ENCODE data around the gene CCDC68. TPM values are rescaled to one million over a fixed set of nuclear protein-coding genes. Genes with fewer than 3 reads are reported as not detected.

The CCDC68 gene
- total RNA-seq, 1 experiment from 2014 or later = 6.6 TPM

GRCh38 chr18:54984908-54985307 is 25.6 kb upstream of the CCDC68 start:
- H3K27me3 ChIP-seq (ENCODE audit: insufficient read depth, low read length) = no peaks in the 10 kb centered on the region
- BruUV-seq (replicated peaks) = no TSS peak

More at GRCh38 chr18:54984908-54985307, 25.6 kb upstream of the CCDC68 start:
- Histone ChIP-seq H3K4me3 (replicated peaks in 1 of 2; ENCODE audit: low read depth in 1 of 2, low read length in 2 of 2) (no peak overlapping the region), H3K9me2 (ENCODE audit: insufficient read depth) (no peaks in the 10 kb centered on the region), H3K79me2 (ENCODE audit: insufficient read depth, low read length) (no peaks in the 10 kb centered on the region), H3K27ac (ENCODE audit: low read depth, low read length) (no peak overlapping the region), H2AFZ (ENCODE audit: low read depth, low read length, poor library complexity, severe bottlenecking) (no peak overlapping the region), H4K20me1 (ENCODE audit: insufficient read depth) (no peaks in the 10 kb centered on the region), H3K4me1 (ENCODE audit: control insufficient read depth in 1 of 2, insufficient read depth in 2 of 2, low read length in 2 of 2) (peaks cover 0 to 4% of the 10 kb centered on the region in 2 experiments; a peak in 1 of 4 replicates), H3K9me3 (ENCODE audit: control insufficient read depth in 1 of 2, insufficient read depth in 1 of 2, low read depth in 1 of 2, low read length in 2 of 2) (no peaks in the 10 kb centered on the region), H3K4me2 (ENCODE audit: low read length) (no peak overlapping the region), H3K9ac (ENCODE audit: low read length) (no peak overlapping the region), H3K36me3 (ENCODE audit: control insufficient read depth in 1 of 2, insufficient read depth in 2 of 2, low read length in 2 of 2) (no peaks in the 10 kb centered on the region)
- CTCF ChIA-PET = interaction anchor here (3.3 kb wide), 1 partner anchor 306 kb away, joined by 22 read pairs; no protein-coding TSS in a partner anchor
- no peak for DNase-seq (ENCODE audit: low read depth, low spot score)
- ATAC-seq = no peak
- RAD21 ChIA-PET (ENCODE audit: low non-redundant PET in 1 of 2, low total read pairs in 2 of 2, uncharacterized antibody in 2 of 2, unreplicated experiment in 2 of 2) = no interaction called here
- no peak for TF ChIP-seq ZFX (IDR thresholded peaks at IDR 0.05)
- no peak for TF ChIP-seq CTCF (IDR thresholded peaks at IDR 0.05 in 2 of 3, conservative IDR thresholded peaks at IDR 0.05 in 1 of 3; ENCODE audit: borderline replicate concordance in 1 of 3, insufficient read depth in 1 of 3, low read depth in 2 of 3, low read length in 2 of 3)
- no peak for TF ChIP-seq EGR1 (IDR thresholded peaks at IDR 0.05; ENCODE audit: low read depth)
- TF ChIP-seq RAD21 (IDR thresholded peaks at IDR 0.05; ENCODE audit: low read depth) = no peak
- TF ChIP-seq POLR2A (IDR thresholded peaks at IDR 0.05; ENCODE audit: borderline replicate concordance, extremely low read depth, insufficient read depth, insufficient read length) = no peak
- TF ChIP-seq ELF1 (IDR thresholded peaks at IDR 0.05; ENCODE audit: borderline replicate concordance, low read depth) = no peak
- TF ChIP-seq CBX3 (IDR thresholded peaks at IDR 0.05; ENCODE audit: low read depth) = no peak
- no peak for TF ChIP-seq YY1 (IDR thresholded peaks at IDR 0.05; ENCODE audit: extremely low read depth, insufficient replicate concordance, low read depth, low read length)
- POLR2A ChIA-PET = no interaction called here
- intact Hi-C loops (cut with micrococcal nuclease) = loop anchor here (5.0 kb wide), 1 partner anchor 593 kb away; no protein-coding TSS in a partner anchor

Data from HCT116 (cell line).